ENCODE measurements around the gene DISC1. TPM values are rescaled to one million over a fixed set of nuclear protein-coding genes. Genes with fewer than 3 reads are reported as not detected.

DISC1 gene
- total RNA-seq, 2 donors from 2014 or later = 3.9 to 8.2 TPM

GRCh38 chr1:231973830-231974229 lies 347.2 kb downstream of the DISC1 start:
- peak; percentile 89 for ATAC-seq (replicated peaks)
- peak overlapping the region; percentile 72 for H3K27ac Mint-ChIP-seq
- H3K27me3 Mint-ChIP-seq = no peaks in the 10 kb centered on the region
- H3K9me3 Mint-ChIP-seq = peaks cover 10% of the 10 kb centered on the region
- peak overlapping the region; percentile 26 for H3K4me3 Mint-ChIP-seq
- peaks cover 5% of the 10 kb centered on the region for H3K4me1 Mint-ChIP-seq
- no peaks in the 10 kb centered on the region for H3K36me3 Mint-ChIP-seq (ENCODE audit: low read depth)

GRCh38 chr1:231976231-231976630 lies 349.6 kb downstream of the DISC1 start:
- ATAC-seq (replicated peaks) = no peak
- no peak overlapping the region for H3K27ac Mint-ChIP-seq
- no peaks in the 10 kb centered on the region for H3K36me3 Mint-ChIP-seq (ENCODE audit: low read depth)
- no peaks in the 10 kb centered on the region for H3K27me3 Mint-ChIP-seq
- no peak overlapping the region for H3K4me3 Mint-ChIP-seq
- peaks cover 5% of the 10 kb centered on the region for H3K4me1 Mint-ChIP-seq
- H3K9me3 Mint-ChIP-seq = peaks cover 10% of the 10 kb centered on the region

- H3K4me1 Mint-ChIP-seq = no peaks in the 10 kb centered on the region
- no peak overlapping the region for H3K4me3 Mint-ChIP-seq
- ATAC-seq (replicated peaks) = no peak
- H3K9me3 Mint-ChIP-seq = peaks cover under 1% of the 10 kb centered on the region
- no peak overlapping the region for H3K27ac Mint-ChIP-seq
- no peaks in the 10 kb centered on the region for H3K27me3 Mint-ChIP-seq
- H3K36me3 Mint-ChIP-seq (ENCODE audit: low read depth) = no peaks in the 10 kb centered on the region
Observed at GRCh38 chr1:231981675-231982074, 355.1 kb downstream of the DISC1 start.

- Mint-ChIP-seq H3K9me3 (no peaks in the 10 kb centered on the region), H3K27me3 (no peaks in the 10 kb centered on the region), H3K27ac (no peak overlapping the region), H3K4me3 (no peak overlapping the region), H3K4me1 (no peaks in the 10 kb centered on the region), H3K36me3 (ENCODE audit: low read depth) (no peaks in the 10 kb centered on the region)
- ATAC-seq (replicated peaks) = no peak
Observed at GRCh38 chr1:231982871-231983587, 356.4 kb downstream of the DISC1 start.

- H3K27ac Mint-ChIP-seq = no peak overlapping the region
- no peaks in the 10 kb centered on the region for H3K9me3 Mint-ChIP-seq
- no peaks in the 10 kb centered on the region for H3K4me1 Mint-ChIP-seq
- no peaks in the 10 kb centered on the region for H3K36me3 Mint-ChIP-seq (ENCODE audit: low read depth)
- H3K27me3 Mint-ChIP-seq = no peaks in the 10 kb centered on the region
- ATAC-seq (replicated peaks) = no peak
- no peak overlapping the region for H3K4me3 Mint-ChIP-seq
Observed at GRCh38 chr1:231983588-231984193, 357.1 kb downstream of the DISC1 start.

GRCh38 chr1:231985296-231986023 lies 358.9 kb downstream of the DISC1 start:
- ATAC-seq (replicated peaks) = peak; percentile 31
- no peaks in the 10 kb centered on the region for H3K4me1 Mint-ChIP-seq
- H3K4me3 Mint-ChIP-seq = no peak overlapping the region
- no peaks in the 10 kb centered on the region for H3K36me3 Mint-ChIP-seq (ENCODE audit: low read depth)
- no peaks in the 10 kb centered on the region for H3K27me3 Mint-ChIP-seq
- no peak overlapping the region for H3K27ac Mint-ChIP-seq
- no peaks in the 10 kb centered on the region for H3K9me3 Mint-ChIP-seq

- Mint-ChIP-seq H3K27me3 (no peaks in the 10 kb centered on the region), H3K4me3 (no peak overlapping the region), H3K27ac (no peak overlapping the region), H3K9me3 (no peaks in the 10 kb centered on the region), H3K4me1 (no peaks in the 10 kb centered on the region), H3K36me3 (ENCODE audit: low read depth) (no peaks in the 10 kb centered on the region)
- ATAC-seq (replicated peaks) = no peak
Observed at GRCh38 chr1:231986631-231987336, 360.2 kb downstream of the DISC1 start.

GRCh38 chr1:231990388-231990787 lies 363.8 kb downstream of the DISC1 start:
- H3K9me3 Mint-ChIP-seq = peaks cover 3% of the 10 kb centered on the region
- H3K36me3 Mint-ChIP-seq (ENCODE audit: low read depth) = no peaks in the 10 kb centered on the region
- no peaks in the 10 kb centered on the region for H3K27me3 Mint-ChIP-seq
- no peak for ATAC-seq (replicated peaks)
- H3K4me1 Mint-ChIP-seq = peaks cover 4% of the 10 kb centered on the region
- no peak overlapping the region for H3K27ac Mint-ChIP-seq
- no peak overlapping the region for H3K4me3 Mint-ChIP-seq

- H3K27me3 Mint-ChIP-seq = no peaks in the 10 kb centered on the region
- no peak overlapping the region for H3K27ac Mint-ChIP-seq
Observed at GRCh38 chr1:231991231-231991630, 364.6 kb downstream of the DISC1 start.

GRCh38 chr1:231993968-231994455 lies 367.4 kb downstream of the DISC1 start:
- Mint-ChIP-seq H3K4me3 (no peak overlapping the region), H3K27ac (no peak overlapping the region), H3K36me3 (ENCODE audit: low read depth) (no peaks in the 10 kb centered on the region), H3K27me3 (no peaks in the 10 kb centered on the region), H3K4me1 (peaks cover 4% of the 10 kb centered on the region), H3K9me3 (peaks cover 3% of the 10 kb centered on the region)
- no peak for ATAC-seq (replicated peaks)

More at GRCh38 chr1:231991231-231991630, 364.6 kb downstream of the DISC1 start:
- no peak overlapping the region for H3K4me3 Mint-ChIP-seq
- peaks cover 4% of the 10 kb centered on the region for H3K4me1 Mint-ChIP-seq
- no peaks in the 10 kb centered on the region for H3K36me3 Mint-ChIP-seq (ENCODE audit: low read depth)
- no peak for ATAC-seq (replicated peaks)
- H3K9me3 Mint-ChIP-seq = peaks cover 3% of the 10 kb centered on the region

- ATAC-seq (replicated peaks) = no peak
- H3K36me3 Mint-ChIP-seq (ENCODE audit: low read depth) = no peaks in the 10 kb centered on the region
- H3K4me1 Mint-ChIP-seq = no peaks in the 10 kb centered on the region
- no peaks in the 10 kb centered on the region for H3K9me3 Mint-ChIP-seq
- no peak overlapping the region for H3K27ac Mint-ChIP-seq
- no peak overlapping the region for H3K4me3 Mint-ChIP-seq
- no peaks in the 10 kb centered on the region for H3K27me3 Mint-ChIP-seq
Observed at GRCh38 chr1:231998791-231999190, 372.2 kb downstream of the DISC1 start.

- H3K4me3 Mint-ChIP-seq = no peak overlapping the region
Observed at GRCh38 chr1:232005300-232005699, 378.7 kb downstream of the DISC1 start.

GRCh38 chr1:232009741-232010140 lies 383.2 kb downstream of the DISC1 start:
- Mint-ChIP-seq H3K27ac (no peak overlapping the region), H3K36me3 (ENCODE audit: low read depth) (no peaks in the 10 kb centered on the region), H3K4me3 (no peak overlapping the region), H3K4me1 (no peaks in the 10 kb centered on the region), H3K27me3 (no peaks in the 10 kb centered on the region), H3K9me3 (no peaks in the 10 kb centered on the region)
- no peak for ATAC-seq (replicated peaks)

More at GRCh38 chr1:232005300-232005699, 378.7 kb downstream of the DISC1 start:
- Mint-ChIP-seq H3K27ac (no peak overlapping the region), H3K9me3 (no peaks in the 10 kb centered on the region), H3K36me3 (ENCODE audit: low read depth) (no peaks in the 10 kb centered on the region), H3K4me1 (no peaks in the 10 kb centered on the region), H3K27me3 (no peaks in the 10 kb centered on the region)
- ATAC-seq (replicated peaks) = no peak

- H3K9me3 Mint-ChIP-seq = no peaks in the 10 kb centered on the region
- H3K4me3 Mint-ChIP-seq = no peak overlapping the region
- H3K27me3 Mint-ChIP-seq = no peaks in the 10 kb centered on the region
- H3K36me3 Mint-ChIP-seq (ENCODE audit: low read depth) = no peaks in the 10 kb centered on the region
- no peak overlapping the region for H3K27ac Mint-ChIP-seq
- no peak for ATAC-seq (replicated peaks)
- no peaks in the 10 kb centered on the region for H3K4me1 Mint-ChIP-seq
Observed at GRCh38 chr1:232011961-232012360, 385.4 kb downstream of the DISC1 start.
